HepG2 (cell line): ENCODE measurements around the gene CRKL. TPM values are rescaled to one million over a fixed set of nuclear protein-coding genes. Genes with fewer than 3 reads are reported as not detected.

Experiments
- ATAC-seq: fragments of 200-7000 bp; cut with Tn5 transposase; 3 replicates; pipeline ENCODE4 v1.9.1; 2020; ENCODE audit warnings: mild to moderate bottlenecking, moderate library complexity
- BruUV-seq: library from RNA; stranded (reverse); fragments of 400-500 nt; replicated peaks from 2 replicates; lab custom pipeline; 2021; lab: Mats Ljungman, UMichigan
- CTCF ChIA-PET: fragments of 300-600 bp; formaldehyde crosslinking; extraction: SDS; loops from one replicate; lab custom pipeline; 2021; ENCODE audit warnings: low total read pairs, inconsistent platforms, low intra/inter-chr PET ratio; lab: Yijun Ruan, JAX
- POLR2A ChIA-PET: fragments of 350-600 bp; sonication (Branson Sonifier 250); formaldehyde crosslinking; loops from one replicate; lab custom pipeline; 2020; ENCODE audit warnings: antibody characterized with exemption, inconsistent platforms; lab: Yijun Ruan, JAX
- DNase-seq: peaks from one replicate; pipeline ENCODE4 v3.0.0-alpha.2; 2015; ENCODE audit warnings: low spot score
- FAIRE-seq: peaks from 3 replicates; lab custom pipeline; 2011; peaks lifted over from hg19 to GRCh38; lab: Jason Lieb, UNC
- H2AFZ ChIP-seq: one replicate; pipeline ENCODE4 v1.6.1; 2011; ENCODE audit warnings: low read length, inconsistent platforms
- H3K27ac ChIP-seq: fragments of 300-600 bp; 3 replicates; pipeline ENCODE4 v1.8.0; 2011; ENCODE audit warnings: mixed run types, mild to moderate bottlenecking, mixed read lengths, low read length, inconsistent platforms; ENCODE audit not compliant: insufficient read depth; ENCODE audit errors: extremely low read length
- H3K27me3 ChIP-seq, 2 experiments: fragments of 200-600 bp in 1 of 2; 2 replicates in 1 of 2; 3 replicates in 1 of 2; pipeline versions ENCODE4 v1.6.0 to v1.8.0; 2011; ENCODE audit warnings: low read length in 2 of 2, mild to moderate bottlenecking in 2 of 2, moderate library complexity in 2 of 2, inconsistent platforms in 1 of 2; ENCODE audit not compliant: insufficient read depth in 2 of 2, control insufficient read depth in 1 of 2
- H3K36me3 ChIP-seq, 2 experiments: fragments of 200-600 bp in 1 of 2; replicated peaks in 1 of 2; 2 replicates in 1 of 2; 3 replicates in 1 of 2; pipeline versions ENCODE4 v1.5.1 to v1.8.0; 2011; ENCODE audit warnings: low read length in 2 of 2, inconsistent platforms in 1 of 2; ENCODE audit not compliant: insufficient read depth in 2 of 2, control insufficient read depth in 1 of 2
- H3K4me1 ChIP-seq: 2 replicates; pipeline ENCODE4 v1.5.1; 2012; ENCODE audit warnings: low read length, inconsistent platforms; ENCODE audit not compliant: insufficient read depth
- H3K4me2 ChIP-seq: 2 replicates; pipeline ENCODE4 v1.6.0; 2011; ENCODE audit warnings: low read depth, low read length, inconsistent platforms
- H3K4me3 ChIP-seq, 3 experiments: fragments of 200-600 bp in 1 of 3; sonication (generic), shearing (Covaris generic) in 1 of 3; replicated peaks in 1 of 3; 2 replicates each; pipeline ENCODE4 v1.5.1; 2011 to 2016; ENCODE audit warnings: low read length in 3 of 3, inconsistent platforms in 2 of 3, low read depth in 2 of 3, mild to moderate bottlenecking in 2 of 3, control low read depth in 1 of 3, mixed read lengths in 1 of 3; ENCODE audit not compliant: insufficient read depth in 1 of 3
- H3K79me2 ChIP-seq: one replicate; pipeline ENCODE4 v1.6.1; 2011; ENCODE audit warnings: low read length, inconsistent platforms; ENCODE audit not compliant: insufficient read depth
- H3K9ac ChIP-seq: 2 replicates; pipeline ENCODE4 v1.6.0; 2011; ENCODE audit warnings: mild to moderate bottlenecking, low read depth, low read length, inconsistent platforms; ENCODE audit not compliant: insufficient read depth
- H3K9me3 ChIP-seq: 2 replicates; pipeline ENCODE4 v1.5.1; 2012; ENCODE audit warnings: mild to moderate bottlenecking, low read length
- H4K20me1 ChIP-seq: 2 replicates; pipeline ENCODE4 v1.6.0; 2011; ENCODE audit warnings: inconsistent platforms, mild to moderate bottlenecking, low read length, moderate library complexity; ENCODE audit not compliant: insufficient read depth
- AGO1 ChIP-seq: fragments of 200-400 bp; formaldehyde crosslinking; IDR thresholded peaks from 2 replicates; pipeline ENCODE4 v1.6.1; 2017; ENCODE audit warnings: mild to moderate bottlenecking, low read depth, low read length, moderate library complexity; ENCODE audit not compliant: poor library complexity, severe bottlenecking
- CENPT ChIP-seq: sonication (generic); formaldehyde crosslinking; IDR thresholded peaks from 2 replicates; pipeline ENCODE4 v1.8.0; 2022; ENCODE audit warnings: low read depth, mild to moderate bottlenecking, moderate library complexity, missing genetic modification reagents
- HIC2 ChIP-seq: sonication (generic); formaldehyde crosslinking; IDR thresholded peaks from 2 replicates; pipeline ENCODE4 v1.9.0; 2022; ENCODE audit warnings: low read depth, missing genetic modification reagents
- KIAA2018 ChIP-seq: sonication (generic); formaldehyde crosslinking; IDR thresholded peaks from 2 replicates; pipeline ENCODE4 v1.5.0; 2020; ENCODE audit warnings: mild to moderate bottlenecking, missing genetic modification reagents, borderline replicate concordance
- TOE1 ChIP-seq: sonication (generic); formaldehyde crosslinking; IDR thresholded peaks from 2 replicates; pipeline ENCODE4 v1.4.0; 2020; ENCODE audit warnings: mild to moderate bottlenecking, missing genetic modification reagents
- ZBTB33 ChIP-seq: sonication (generic); formaldehyde crosslinking; IDR thresholded peaks from 2 replicates; pipeline ENCODE4 v1.4.0; 2020; ENCODE audit warnings: missing genetic modification reagents
- ZNF496 ChIP-seq: sonication (generic); formaldehyde crosslinking; IDR thresholded peaks from 2 replicates; pipeline ENCODE4 v1.8.1; 2023; ENCODE audit warnings: mild to moderate bottlenecking, moderate library complexity, missing genetic modification reagents; ENCODE audit not compliant: insufficient replicate concordance
- ZNF547 ChIP-seq: sonication (generic); formaldehyde crosslinking; IDR thresholded peaks from 2 replicates; pipeline ENCODE4 v1.5.1; 2020; ENCODE audit warnings: mild to moderate bottlenecking, missing genetic modification reagents
- ZNF7 ChIP-seq: IDR thresholded peaks from 2 replicates; pipeline ENCODE4 v1.6.1; 2016; ENCODE audit warnings: missing biosample characterization, missing genetic modification reagents
- WGBS: methylation state at CpG from one replicate; pipeline ENCODE4 v1.1.6; 2017; ENCODE audit warnings: low lambda C conversion rate; 5-methylcytosine and 5-hydroxymethylcytosine counted together
- in situ Hi-C: cut with HindIII; loops from 2 replicates; pipeline ENCODE4 v1.10.0; 2017; ENCODE audit warnings: low pct_unique_long_range_greater_than_20kb; ENCODE audit not compliant: extremely low pct_ligation_motif_present
- intact Hi-C: fragments of 100-400 bp; cut with micrococcal nuclease; formaldehyde crosslinking; loops from one replicate; pipeline ENCODE4 v1.10.0; 2022; ENCODE audit not compliant: unreplicated experiment
- polyA plus RNA-seq, 8 experiments: library from polyadenylated mRNA; depleted of rRNA in 3 of 8; stranded (reverse) in 7 of 8; unstranded in 1 of 8; fragments of >200 nt; fragmentation: Illumina TruSeq in 4 of 8; extraction: Trizol in 4 of 8; gene quantifications; 2 replicates each; pipeline versions ENCODE4 v1.2.1 to v1.2.3, GENCODE V29; 2011 to 2016; ENCODE audit warnings: low read depth in 4 of 8, missing spikeins in 1 of 8, mixed read lengths in 1 of 8; ENCODE audit not compliant: insufficient read depth in 1 of 8
- total RNA-seq, 5 experiments: library from RNA; depleted of rRNA; stranded (reverse); fragments of >200 nt; fragmentation: Illumina TruSeq; extraction: Trizol; gene quantifications; 2 replicates each; pipeline ENCODE4 v1.2.3, GENCODE V29; 2016; ENCODE audit warnings: low read depth in 1 of 5

CRKL gene
- total and polyA plus RNA-seq, 2 of the 13 experiments (the other 11 are each of a cell fraction or from before 2014, with no cell fraction given): 37.4 to 60.6 TPM

GRCh38 chr22:20881231-20881630 lies 36.0 kb upstream of the CRKL start:
- H3K4me1 ChIP-seq: peaks cover 28% of the 10 kb centered on the region
- no peaks in the 10 kb centered on the region for H3K27me3 ChIP-seq
- no peaks in the 10 kb centered on the region for H4K20me1 ChIP-seq
- H3K4me3 ChIP-seq: no peak overlapping the region
- CTCF ChIA-PET: no interaction called here
- peaks cover 9 to 38% of the 10 kb centered on the region in 2 experiments; a peak in 4 of 5 replicates for H3K36me3 ChIP-seq
- WGBS: 88% methylated on average over 1 of the region's 5 CpGs
- intact Hi-C loops (no loop called here), in situ Hi-C loops (no loop called here)
- ATAC-seq (no peak), FAIRE-seq (no peak), DNase-seq (no peak)
- no peak overlapping the region for H3K4me2 ChIP-seq
- no peaks in the 10 kb centered on the region for H3K79me2 ChIP-seq
- POLR2A ChIA-PET: no interaction called here
- BruUV-seq: no TSS peak
- no peak overlapping the region for H3K27ac ChIP-seq
- H3K9me3 ChIP-seq: no peaks in the 10 kb centered on the region
- no peak overlapping the region for H3K9ac ChIP-seq
- H2AFZ ChIP-seq: no peak overlapping the region
- TF ChIP-seq ZBTB33 (no peak), TOE1 (CRISPR knock-in tag) (no peak), ZNF547 (CRISPR knock-in tag) (no peak), ZNF7 (no peak), KIAA2018 (CRISPR knock-in tag) (no peak), CENPT (CRISPR knock-in tag) (no peak), ZNF496 (CRISPR knock-in tag) (no peak), HIC2 (CRISPR knock-in tag) (no peak), AGO1 (no peak)
